ENCODE measurements around the gene CUEDC2.

GRCh38 chr10:102420181-102420713 is 12.1 kb downstream of the CUEDC2 start:
- TF ChIP-seq CTCF (IDR thresholded peaks at IDR 0.05) (no peak), POLR2AphosphoS5 (IDR thresholded peaks at IDR 0.05) (no peak)

Measured in prostate gland (tissue), 2 donors.